ENCODE data around the gene NME4.

The NME4 gene

GRCh38 chr16:441447-441846 lies 44.4 kb downstream of the NME4 start:
- H4K20me1 ChIP-seq (ENCODE audit: insufficient read depth, low read length) = no peaks in the 10 kb centered on the region
- H3K4me3 ChIP-seq (ENCODE audit: low read depth, low read length, poor library complexity, severe bottlenecking) = no peak overlapping the region
- H3K36me3 ChIP-seq (ENCODE audit: insufficient read depth, low read length) = no peaks in the 10 kb centered on the region
- no peak overlapping the region for H3K9ac ChIP-seq (ENCODE audit: low read length)
- H3K27ac ChIP-seq (ENCODE audit: low read depth, low read length, poor library complexity, severe bottlenecking) = no peak overlapping the region
- H3K9me3 ChIP-seq (ENCODE audit: low read length) = no peaks in the 10 kb centered on the region
- no peaks in the 10 kb centered on the region for H3F3A ChIP-seq (ENCODE audit: insufficient read depth, low read length)
- H3K9me2 ChIP-seq (ENCODE audit: low read depth, low read length) = no peaks in the 10 kb centered on the region
- H3K4me1 ChIP-seq (ENCODE audit: insufficient read depth, low read length, severe bottlenecking) = no peaks in the 10 kb centered on the region
- no peaks in the 10 kb centered on the region for H3K27me3 ChIP-seq (ENCODE audit: insufficient read depth, low read length)
- no peaks in the 10 kb centered on the region for H3K79me2 ChIP-seq (ENCODE audit: insufficient read depth, low read length)
- TF ChIP-seq EZH2 (IDR thresholded peaks at IDR 0.05; ENCODE audit: borderline replicate concordance, low read length) (no peak), CTCF (IDR thresholded peaks at IDR 0.05; ENCODE audit: low read length) (no peak)
- no peak overlapping the region for H3K4me2 ChIP-seq (ENCODE audit: low read length)
- no peak overlapping the region for H2AFZ ChIP-seq (ENCODE audit: low read length)

- H3K79me2 ChIP-seq (ENCODE audit: insufficient read depth, low read length) = no peaks in the 10 kb centered on the region
Observed at GRCh38 chr16:442976-443375, 46.0 kb downstream of the NME4 start.

GRCh38 chr16:444027-444426 lies 47.0 kb downstream of the NME4 start:
- Histone ChIP-seq H3K27me3 (ENCODE audit: insufficient read depth, low read length) (no peaks in the 10 kb centered on the region), H3K4me1 (ENCODE audit: insufficient read depth, low read length, severe bottlenecking) (no peaks in the 10 kb centered on the region), H3K36me3 (ENCODE audit: insufficient read depth, low read length) (no peaks in the 10 kb centered on the region), H3K9me3 (ENCODE audit: low read length) (no peaks in the 10 kb centered on the region), H3K9me2 (ENCODE audit: low read depth, low read length) (no peaks in the 10 kb centered on the region), H3K4me3 (ENCODE audit: low read depth, low read length, poor library complexity, severe bottlenecking) (no peak overlapping the region), H3K79me2 (ENCODE audit: insufficient read depth, low read length) (no peaks in the 10 kb centered on the region), H3K9ac (ENCODE audit: low read length) (no peak overlapping the region), H2AFZ (ENCODE audit: low read length) (no peak overlapping the region), H3K4me2 (ENCODE audit: low read length) (no peak overlapping the region), H3F3A (ENCODE audit: insufficient read depth, low read length) (no peaks in the 10 kb centered on the region), H4K20me1 (ENCODE audit: insufficient read depth, low read length) (no peaks in the 10 kb centered on the region), H3K27ac (ENCODE audit: low read depth, low read length, poor library complexity, severe bottlenecking) (no peak overlapping the region)
- TF ChIP-seq EZH2 (IDR thresholded peaks at IDR 0.05; ENCODE audit: borderline replicate concordance, low read length) (no peak), CTCF (IDR thresholded peaks at IDR 0.05; ENCODE audit: low read length) (no peak)

More at GRCh38 chr16:442976-443375, 46.0 kb downstream of the NME4 start:
- no peak overlapping the region for H3K4me3 ChIP-seq (ENCODE audit: low read depth, low read length, poor library complexity, severe bottlenecking)
- no peaks in the 10 kb centered on the region for H3F3A ChIP-seq (ENCODE audit: insufficient read depth, low read length)
- no peak overlapping the region for H3K4me2 ChIP-seq (ENCODE audit: low read length)
- TF ChIP-seq CTCF (IDR thresholded peaks at IDR 0.05; ENCODE audit: low read length) (no peak), EZH2 (IDR thresholded peaks at IDR 0.05; ENCODE audit: borderline replicate concordance, low read length) (no peak)
- no peak overlapping the region for H3K9ac ChIP-seq (ENCODE audit: low read length)
- no peaks in the 10 kb centered on the region for H3K36me3 ChIP-seq (ENCODE audit: insufficient read depth, low read length)
- H3K4me1 ChIP-seq (ENCODE audit: insufficient read depth, low read length, severe bottlenecking) = no peaks in the 10 kb centered on the region
- H3K27me3 ChIP-seq (ENCODE audit: insufficient read depth, low read length) = no peaks in the 10 kb centered on the region
- no peak overlapping the region for H3K27ac ChIP-seq (ENCODE audit: low read depth, low read length, poor library complexity, severe bottlenecking)
- H3K9me2 ChIP-seq (ENCODE audit: low read depth, low read length) = no peaks in the 10 kb centered on the region
- no peaks in the 10 kb centered on the region for H3K9me3 ChIP-seq (ENCODE audit: low read length)
- no peaks in the 10 kb centered on the region for H4K20me1 ChIP-seq (ENCODE audit: insufficient read depth, low read length)
- no peak overlapping the region for H2AFZ ChIP-seq (ENCODE audit: low read length)

Measured in OCI-LY1 (cell line).